RWPE2 (cell line): ENCODE data around the gene OR4D11.

ENCODE experiments used
- ATAC-seq: fragments of 200-7000 bp; cut with Tn5 transposase; 3 replicates; pipeline ENCODE4 v1.9.1; 2021; ENCODE audit warnings: low read depth
- DNase-seq: peaks from one replicate; pipeline ENCODE4 v3.0.0-alpha.2; 2020; ENCODE audit warnings: low spot score
- H3K27ac ChIP-seq: fragments of 450-650 bp; 2 replicates; pipeline ENCODE4 v1.5.1; 2017; ENCODE audit warnings: mild to moderate bottlenecking; ENCODE audit not compliant: poor library complexity, severe bottlenecking
- H3K27me3 ChIP-seq: fragments of 250-450 bp; sonication (Bioruptor Pico); 2 replicates; pipeline ENCODE4 v1.5.1; 2021; ENCODE audit warnings: mild to moderate bottlenecking, moderate library complexity; ENCODE audit not compliant: insufficient read depth, poor library complexity, severe bottlenecking
- H3K36me3 ChIP-seq: fragments of 250-450 bp; sonication (Bioruptor Pico); 2 replicates; pipeline ENCODE4 v1.5.1; 2020; ENCODE audit warnings: low read depth, mild to moderate bottlenecking, moderate library complexity
- H3K4me1 ChIP-seq: fragments of 250-450 bp; sonication (Bioruptor Pico); 2 replicates; pipeline ENCODE4 v1.5.1; 2021; ENCODE audit warnings: mild to moderate bottlenecking, moderate library complexity; ENCODE audit not compliant: insufficient read depth, poor library complexity, severe bottlenecking
- H3K4me3 ChIP-seq: fragments of 250-450 bp; sonication (Bioruptor Pico); 2 replicates; pipeline ENCODE4 v1.5.1; 2021; ENCODE audit warnings: mild to moderate bottlenecking, moderate library complexity; ENCODE audit not compliant: severe bottlenecking
- H3K9me3 ChIP-seq: fragments of 250-450 bp; sonication (Bioruptor Pico); 2 replicates; pipeline ENCODE4 v1.5.1; 2021; ENCODE audit warnings: mild to moderate bottlenecking, moderate library complexity; ENCODE audit not compliant: severe bottlenecking
- TF ChIP-seq, protein P1 (sequence below): fragments of 450-650 bp; IDR thresholded peaks from one replicate; pipeline ENCODE4 v1.5.1; 2017; ENCODE audit warnings: mild to moderate bottlenecking, moderate library complexity; ENCODE audit not compliant: poor library complexity, severe bottlenecking

Gene OR4D11

DNA sequence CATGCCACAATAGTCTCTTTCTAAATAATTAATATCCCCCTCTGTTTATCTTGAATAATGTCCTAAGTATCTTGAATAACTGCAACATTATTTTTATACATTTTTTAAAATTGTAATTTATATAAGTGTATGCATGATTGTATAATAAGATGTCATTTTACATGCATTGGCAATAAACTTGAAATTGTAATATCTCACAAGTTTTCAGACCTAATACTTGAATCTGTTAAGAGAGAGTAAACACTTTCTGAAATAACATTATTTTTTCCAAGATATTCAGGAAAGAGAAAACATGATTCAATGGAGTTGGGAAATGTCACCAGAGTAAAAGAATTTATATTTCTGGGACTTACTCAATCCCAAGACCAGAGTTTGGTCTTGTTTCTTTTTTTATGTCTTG is at the start of gene OR4D11:
Gene OR4D11 (plus strand): TSS at position 301 of the 400 bp plus-strand sequence. CDS start 0 bp downstream, at position 301.
- H3K36me3 ChIP-seq: no peaks in the 10 kb centered on the region
- H3K9me3 ChIP-seq: no peaks in the 10 kb centered on the region
- ATAC-seq (no peak), DNase-seq (no peak)
- no peaks in the 10 kb centered on the region for H3K27me3 ChIP-seq
- H3K4me3 ChIP-seq: no peak within 1 kb of the TSS
- TF ChIP-seq, protein P1, sequence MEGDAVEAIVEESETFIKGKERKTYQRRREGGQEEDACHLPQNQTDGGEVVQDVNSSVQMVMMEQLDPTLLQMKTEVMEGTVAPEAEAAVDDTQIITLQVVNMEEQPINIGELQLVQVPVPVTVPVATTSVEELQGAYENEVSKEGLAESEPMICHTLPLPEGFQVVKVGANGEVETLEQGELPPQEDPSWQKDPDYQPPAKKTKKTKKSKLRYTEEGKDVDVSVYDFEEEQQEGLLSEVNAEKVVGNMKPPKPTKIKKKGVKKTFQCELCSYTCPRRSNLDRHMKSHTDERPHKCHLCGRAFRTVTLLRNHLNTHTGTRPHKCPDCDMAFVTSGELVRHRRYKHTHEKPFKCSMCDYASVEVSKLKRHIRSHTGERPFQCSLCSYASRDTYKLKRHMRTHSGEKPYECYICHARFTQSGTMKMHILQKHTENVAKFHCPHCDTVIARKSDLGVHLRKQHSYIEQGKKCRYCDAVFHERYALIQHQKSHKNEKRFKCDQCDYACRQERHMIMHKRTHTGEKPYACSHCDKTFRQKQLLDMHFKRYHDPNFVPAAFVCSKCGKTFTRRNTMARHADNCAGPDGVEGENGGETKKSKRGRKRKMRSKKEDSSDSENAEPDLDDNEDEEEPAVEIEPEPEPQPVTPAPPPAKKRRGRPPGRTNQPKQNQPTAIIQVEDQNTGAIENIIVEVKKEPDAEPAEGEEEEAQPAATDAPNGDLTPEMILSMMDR: no peak
- H3K27ac ChIP-seq: no peak within 1 kb of the TSS
- no peaks in the 10 kb centered on the region for H3K4me1 ChIP-seq

DNA sequence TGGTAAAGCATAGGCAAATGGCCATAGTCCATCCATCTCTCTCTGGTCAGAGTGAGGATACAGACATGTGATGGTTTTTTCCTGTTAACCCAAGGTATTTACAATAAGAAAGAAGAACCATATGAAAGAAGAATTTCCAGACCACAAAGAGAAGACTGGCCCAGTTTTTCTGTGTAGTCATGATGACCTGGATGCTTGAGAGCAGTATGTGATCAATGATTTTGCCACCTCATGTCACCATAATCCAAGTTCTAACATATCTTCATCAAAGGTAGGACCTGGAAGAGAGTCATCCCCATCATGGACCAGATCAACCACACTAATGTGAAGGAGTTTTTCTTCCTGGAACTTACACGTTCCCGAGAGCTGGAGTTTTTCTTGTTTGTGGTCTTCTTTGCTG is 46.7 kb upstream of the OR4D11 start, which contains the start of gene OR4D6:
Gene OR4D6 (plus strand): TSS at position 301 of the 400 bp plus-strand sequence. CDS start 0 bp downstream, at position 301.
- Histone ChIP-seq H3K27me3 (no peaks in the 10 kb centered on the region), H3K9me3 (no peaks in the 10 kb centered on the region), H3K36me3 (no peaks in the 10 kb centered on the region), H3K4me3 (no peak within 1 kb of the TSS), H3K27ac (no peak within 1 kb of the TSS), H3K4me1 (no peaks in the 10 kb centered on the region)
- DNase-seq (no peak), ATAC-seq (no peak)
- TF ChIP-seq, protein P1: no peak

DNA sequence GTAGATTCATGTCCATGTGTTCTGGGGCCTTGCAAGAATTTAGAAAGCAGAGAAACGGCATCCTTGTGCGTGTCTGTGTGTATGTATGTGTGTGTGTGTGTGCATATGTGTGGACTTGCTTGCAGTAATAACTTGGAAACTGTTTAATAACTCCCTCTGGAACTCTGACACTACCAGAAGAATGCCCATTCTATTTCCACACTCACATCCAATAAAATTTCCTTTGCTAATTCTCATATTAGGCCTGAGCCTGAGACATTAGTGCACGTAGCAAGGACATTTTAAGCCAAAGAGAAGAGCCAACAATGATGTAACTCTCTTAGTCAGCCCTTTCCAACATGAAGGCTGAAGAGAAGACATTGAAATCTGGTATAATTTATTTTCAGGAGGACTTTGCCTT is 43.5 kb upstream of the OR4D11 start:
- ATAC-seq (no peak), DNase-seq (no peak)
- TF ChIP-seq, protein P1: no peak
- Histone ChIP-seq H3K4me3 (no peak overlapping the region), H3K4me1 (no peaks in the 10 kb centered on the region), H3K27me3 (no peaks in the 10 kb centered on the region), H3K9me3 (no peaks in the 10 kb centered on the region), H3K36me3 (no peaks in the 10 kb centered on the region), H3K27ac (no peak overlapping the region)

DNA sequence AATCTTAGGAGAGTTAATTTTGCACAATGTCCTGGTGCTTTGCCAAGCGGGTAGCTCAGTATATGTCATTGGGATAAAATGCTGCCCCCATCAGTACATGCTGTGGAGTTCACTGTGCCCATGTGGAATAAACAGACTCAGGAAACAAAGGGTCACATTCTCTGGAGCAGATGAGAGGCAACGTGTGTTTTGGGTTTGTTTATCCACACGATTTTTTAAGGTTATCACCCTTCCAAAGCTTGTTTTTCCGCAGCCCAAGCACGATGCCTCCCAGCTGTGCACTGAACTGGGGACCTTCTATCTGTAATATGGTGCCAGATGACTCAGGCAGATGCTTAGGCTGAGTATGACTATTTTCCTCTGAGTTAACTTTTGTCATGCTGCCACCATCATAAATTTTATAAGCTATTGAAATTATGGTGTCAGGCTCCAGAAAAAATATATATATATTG is 40.2 kb upstream of the OR4D11 start:
- Histone ChIP-seq H3K27ac (no peak overlapping the region), H3K27me3 (no peaks in the 10 kb centered on the region), H3K4me1 (no peaks in the 10 kb centered on the region), H3K4me3 (no peak overlapping the region), H3K9me3 (no peaks in the 10 kb centered on the region), H3K36me3 (no peaks in the 10 kb centered on the region)
- ATAC-seq (no peak), DNase-seq (no peak)
- TF ChIP-seq, protein P1: no peak

DNA sequence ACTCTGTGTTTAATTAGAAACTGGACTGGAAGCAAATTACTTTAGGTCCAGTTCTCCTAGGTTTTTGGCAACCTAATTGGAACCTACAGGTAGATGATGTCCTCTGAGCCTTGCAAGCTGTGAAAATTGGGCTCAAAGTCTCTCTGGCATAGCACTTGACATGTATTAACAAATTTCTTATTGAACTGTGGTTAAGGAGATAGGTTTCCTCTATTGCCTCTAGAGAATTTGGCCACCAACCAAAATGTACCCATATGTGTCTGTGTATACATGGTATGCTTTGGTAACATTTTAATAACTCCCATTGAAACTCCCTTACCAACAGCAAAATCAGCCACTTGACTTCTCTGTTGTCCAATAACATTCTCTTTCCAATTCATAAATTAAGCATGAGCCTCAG is 30.4 kb upstream of the OR4D11 start, which contains the start of gene OR4D10:
Gene OR4D10 (plus strand): TSS at position 301 of the 400 bp plus-strand sequence. CDS start 4,115 bp downstream, outside the sequence.
- Histone ChIP-seq H3K27ac (no peak within 1 kb of the TSS), H3K36me3 (no peaks in the 10 kb centered on the region), H3K27me3 (no peaks in the 10 kb centered on the region), H3K4me1 (no peaks in the 10 kb centered on the region), H3K4me3 (no peak within 1 kb of the TSS), H3K9me3 (no peaks in the 10 kb centered on the region)
- no peak for ATAC-seq
- TF ChIP-seq, protein P1: no peak
- no peak for DNase-seq
